PC-9 (cell line): ENCODE data around the gene ACSM2A.

Experiments
- EZH2 ChIP-seq: fragments of 200-600 bp; sonication (generic); IDR thresholded peaks from 2 replicates; pipeline ENCODE4 v1.8.0; 2017; ENCODE audit warnings: antibody characterized with exemption, low read depth
- TF ChIP-seq, protein P1 (sequence below): fragments of 200-600 bp; sonication (generic); conservative IDR thresholded peaks from 2 replicates; pipeline ENCODE4 v1.6.1; 2017; ENCODE audit warnings: mixed run types, antibody characterized with exemption, mild to moderate bottlenecking, moderate library complexity

DNA sequence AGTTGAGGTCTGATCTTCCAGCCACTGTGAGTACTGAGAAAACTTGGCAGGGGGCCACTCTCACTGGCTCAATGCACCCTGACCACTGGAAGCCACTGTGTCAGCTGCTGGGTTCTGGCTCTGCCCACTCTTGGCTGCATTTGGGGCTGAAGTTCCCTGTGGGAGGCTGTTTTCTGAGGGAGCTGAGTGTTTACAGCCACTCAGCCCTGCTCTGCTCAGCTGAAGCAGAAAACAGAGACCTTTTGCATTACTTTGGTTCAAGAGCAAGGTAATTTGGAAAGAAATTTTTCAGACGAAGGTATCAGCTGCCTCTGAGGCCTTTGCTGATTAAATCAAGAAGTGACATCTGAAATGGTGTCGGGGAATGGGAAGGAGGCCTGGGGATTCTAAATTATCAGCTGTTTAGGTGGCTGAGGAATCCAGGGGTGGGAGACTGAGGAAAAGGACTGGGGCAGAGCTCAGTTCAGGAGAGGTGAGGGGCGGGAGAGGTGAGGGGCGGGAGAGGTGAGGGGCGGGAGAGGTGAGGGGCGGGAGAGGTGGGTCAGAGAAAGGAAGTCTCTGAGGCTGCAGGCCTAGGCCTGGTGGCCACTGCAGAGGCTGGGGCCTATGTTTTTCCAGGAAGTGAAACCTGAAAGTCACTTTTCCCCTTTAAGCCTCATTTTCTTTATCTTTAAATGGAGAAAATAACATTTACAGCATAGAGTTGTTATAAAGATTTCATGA is 41.8 kb upstream of the ACSM2A start, which contains the start of gene ACSM5:
- TF ChIP-seq, protein P1, sequence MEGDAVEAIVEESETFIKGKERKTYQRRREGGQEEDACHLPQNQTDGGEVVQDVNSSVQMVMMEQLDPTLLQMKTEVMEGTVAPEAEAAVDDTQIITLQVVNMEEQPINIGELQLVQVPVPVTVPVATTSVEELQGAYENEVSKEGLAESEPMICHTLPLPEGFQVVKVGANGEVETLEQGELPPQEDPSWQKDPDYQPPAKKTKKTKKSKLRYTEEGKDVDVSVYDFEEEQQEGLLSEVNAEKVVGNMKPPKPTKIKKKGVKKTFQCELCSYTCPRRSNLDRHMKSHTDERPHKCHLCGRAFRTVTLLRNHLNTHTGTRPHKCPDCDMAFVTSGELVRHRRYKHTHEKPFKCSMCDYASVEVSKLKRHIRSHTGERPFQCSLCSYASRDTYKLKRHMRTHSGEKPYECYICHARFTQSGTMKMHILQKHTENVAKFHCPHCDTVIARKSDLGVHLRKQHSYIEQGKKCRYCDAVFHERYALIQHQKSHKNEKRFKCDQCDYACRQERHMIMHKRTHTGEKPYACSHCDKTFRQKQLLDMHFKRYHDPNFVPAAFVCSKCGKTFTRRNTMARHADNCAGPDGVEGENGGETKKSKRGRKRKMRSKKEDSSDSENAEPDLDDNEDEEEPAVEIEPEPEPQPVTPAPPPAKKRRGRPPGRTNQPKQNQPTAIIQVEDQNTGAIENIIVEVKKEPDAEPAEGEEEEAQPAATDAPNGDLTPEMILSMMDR: no peak
- no peak for TF ChIP-seq EZH2
